ENCODE data around the gene TOPBP1. TPM values are rescaled to one million over a fixed set of nuclear protein-coding genes. Genes with fewer than 3 reads are reported as not detected.
A peak's percentile ranks its signal among the peaks of the same experiment; 100 is the strongest.

The TOPBP1 gene
- total RNA-seq, 1 donor from 2014 or later: 23.9 TPM

GRCh38 chr3:133675631-133676335 lies 14.0 kb upstream of the TOPBP1 start:
- H3K9me3 ChIP-seq (ENCODE audit: insufficient read depth, low read depth, low read length): no peaks in the 10 kb centered on the region
- H3K36me3 Mint-ChIP-seq (ENCODE audit: low read depth, unreplicated experiment): peaks cover 4% of the 10 kb centered on the region
- H3K4me2 ChIP-seq (ENCODE audit: low read length): no peak overlapping the region
- no peaks in the 10 kb centered on the region for H3K4me1 Mint-ChIP-seq (ENCODE audit: low read depth, unreplicated experiment)
- no peaks in the 10 kb centered on the region for H3K4me1 ChIP-seq (ENCODE audit: insufficient read depth, low read length)
- no peak overlapping the region for H3K9ac ChIP-seq (ENCODE audit: low read length)
- DNase-seq (ENCODE audit: low read depth): no peak
- no peak overlapping the region for H3K27ac ChIP-seq (ENCODE audit: low read depth, low read length)
- H3K27ac Mint-ChIP-seq (ENCODE audit: unreplicated experiment): no peak overlapping the region
- H3K79me2 ChIP-seq (ENCODE audit: insufficient read depth, low read length): no peaks in the 10 kb centered on the region
- peaks cover 39% of the 10 kb centered on the region for H3K27me3 Mint-ChIP-seq (ENCODE audit: low read depth, unreplicated experiment)
- no peak for TF ChIP-seq EZH2 (IDR thresholded peaks at IDR 0.05; ENCODE audit: insufficient read depth, low read length)
- no peaks in the 10 kb centered on the region for H3K36me3 ChIP-seq (ENCODE audit: insufficient read depth, low read length)
- no peak overlapping the region for H2AFZ ChIP-seq (ENCODE audit: low read depth, low read length)
- H4K20me1 ChIP-seq (ENCODE audit: insufficient read depth, low read length): no peaks in the 10 kb centered on the region
- H3K9me3 Mint-ChIP-seq (ENCODE audit: unreplicated experiment): no peaks in the 10 kb centered on the region
- H3K4me3 ChIP-seq (ENCODE audit: insufficient read depth, low read depth, low read length): no peak overlapping the region
- FAIRE-seq: no peak
- no peak overlapping the region for H3K4me3 Mint-ChIP-seq (ENCODE audit: unreplicated experiment)
- peaks cover 44% of the 10 kb centered on the region for H3K27me3 ChIP-seq (ENCODE audit: insufficient read depth, low read length)

GRCh38 chr3:133674290-133674919 lies 12.7 kb upstream of the TOPBP1 start:
- H3K9ac ChIP-seq (ENCODE audit: low read length): no peak overlapping the region
- peak overlapping the region; percentile 20 for H3K4me3 Mint-ChIP-seq (ENCODE audit: unreplicated experiment)
- H3K9me3 ChIP-seq (ENCODE audit: insufficient read depth, low read depth, low read length): no peaks in the 10 kb centered on the region
- no peaks in the 10 kb centered on the region for H3K4me1 ChIP-seq (ENCODE audit: insufficient read depth, low read length)
- TF ChIP-seq EZH2 (IDR thresholded peaks at IDR 0.05; ENCODE audit: insufficient read depth, low read length) (peak; percentile 62), CTCF (IDR thresholded peaks at IDR 0.05; ENCODE audit: insufficient read depth, low read depth, low read length) (no peak)
- H3K36me3 Mint-ChIP-seq (ENCODE audit: low read depth, unreplicated experiment): peaks cover 4% of the 10 kb centered on the region
- no peaks in the 10 kb centered on the region for H3K4me1 Mint-ChIP-seq (ENCODE audit: low read depth, unreplicated experiment)
- peaks cover 41% of the 10 kb centered on the region for H3K27me3 ChIP-seq (ENCODE audit: insufficient read depth, low read length)
- H3K4me2 ChIP-seq (ENCODE audit: low read length): peak overlapping the region; percentile 59
- no peak overlapping the region for H3K4me3 ChIP-seq (ENCODE audit: insufficient read depth, low read depth, low read length)
- H3K36me3 ChIP-seq (ENCODE audit: insufficient read depth, low read length): no peaks in the 10 kb centered on the region
- H2AFZ ChIP-seq (ENCODE audit: low read depth, low read length): peak overlapping the region; percentile 26
- H3K27me3 Mint-ChIP-seq (ENCODE audit: low read depth, unreplicated experiment): peaks cover 39% of the 10 kb centered on the region
- no peaks in the 10 kb centered on the region for H3K9me3 Mint-ChIP-seq (ENCODE audit: unreplicated experiment)
- FAIRE-seq (no peak), DNase-seq (ENCODE audit: low read depth) (no peak)
- no peaks in the 10 kb centered on the region for H3K79me2 ChIP-seq (ENCODE audit: insufficient read depth, low read length)
- no peaks in the 10 kb centered on the region for H4K20me1 ChIP-seq (ENCODE audit: insufficient read depth, low read length)
- no peak overlapping the region for H3K27ac ChIP-seq (ENCODE audit: low read depth, low read length)
- no peak overlapping the region for H3K27ac Mint-ChIP-seq (ENCODE audit: unreplicated experiment)

GRCh38 chr3:133673746-133674145 lies 12.0 kb upstream of the TOPBP1 start:
- no peak for FAIRE-seq
- Mint-ChIP-seq H3K4me3 (ENCODE audit: unreplicated experiment) (no peak overlapping the region), H3K27me3 (ENCODE audit: low read depth, unreplicated experiment) (peaks cover 39% of the 10 kb centered on the region), H3K36me3 (ENCODE audit: low read depth, unreplicated experiment) (peaks cover 4% of the 10 kb centered on the region), H3K27ac (ENCODE audit: unreplicated experiment) (no peak overlapping the region), H3K9me3 (ENCODE audit: unreplicated experiment) (no peaks in the 10 kb centered on the region), H3K4me1 (ENCODE audit: low read depth, unreplicated experiment) (peaks cover 2% of the 10 kb centered on the region)
- Histone ChIP-seq H3K9me3 (ENCODE audit: insufficient read depth, low read depth, low read length) (no peaks in the 10 kb centered on the region), H3K9ac (ENCODE audit: low read length) (no peak overlapping the region), H3K4me2 (ENCODE audit: low read length) (peak overlapping the region; percentile 59), H3K36me3 (ENCODE audit: insufficient read depth, low read length) (no peaks in the 10 kb centered on the region), H3K27me3 (ENCODE audit: insufficient read depth, low read length) (peaks cover 41% of the 10 kb centered on the region), H2AFZ (ENCODE audit: low read depth, low read length) (no peak overlapping the region), H4K20me1 (ENCODE audit: insufficient read depth, low read length) (no peaks in the 10 kb centered on the region), H3K27ac (ENCODE audit: low read depth, low read length) (no peak overlapping the region), H3K79me2 (ENCODE audit: insufficient read depth, low read length) (no peaks in the 10 kb centered on the region), H3K4me3 (ENCODE audit: insufficient read depth, low read depth, low read length) (no peak overlapping the region), H3K4me1 (ENCODE audit: insufficient read depth, low read length) (no peaks in the 10 kb centered on the region)
- TF ChIP-seq CTCF (IDR thresholded peaks at IDR 0.05; ENCODE audit: insufficient read depth, low read depth, low read length): no peak
- TF ChIP-seq EZH2 (IDR thresholded peaks at IDR 0.05; ENCODE audit: insufficient read depth, low read length): no peak
- DNase-seq (ENCODE audit: low read depth): no peak
